C1 segment of cervical spinal cord (tissue), 14 donors: ENCODE data around the gene ST8SIA5.

ENCODE experiments used
- DNase-seq, 14 donors: peaks; one replicate each; lab custom pipeline; 2025; lab: John Stamatoyannopoulos, UW

ST8SIA5 gene

DNA sequence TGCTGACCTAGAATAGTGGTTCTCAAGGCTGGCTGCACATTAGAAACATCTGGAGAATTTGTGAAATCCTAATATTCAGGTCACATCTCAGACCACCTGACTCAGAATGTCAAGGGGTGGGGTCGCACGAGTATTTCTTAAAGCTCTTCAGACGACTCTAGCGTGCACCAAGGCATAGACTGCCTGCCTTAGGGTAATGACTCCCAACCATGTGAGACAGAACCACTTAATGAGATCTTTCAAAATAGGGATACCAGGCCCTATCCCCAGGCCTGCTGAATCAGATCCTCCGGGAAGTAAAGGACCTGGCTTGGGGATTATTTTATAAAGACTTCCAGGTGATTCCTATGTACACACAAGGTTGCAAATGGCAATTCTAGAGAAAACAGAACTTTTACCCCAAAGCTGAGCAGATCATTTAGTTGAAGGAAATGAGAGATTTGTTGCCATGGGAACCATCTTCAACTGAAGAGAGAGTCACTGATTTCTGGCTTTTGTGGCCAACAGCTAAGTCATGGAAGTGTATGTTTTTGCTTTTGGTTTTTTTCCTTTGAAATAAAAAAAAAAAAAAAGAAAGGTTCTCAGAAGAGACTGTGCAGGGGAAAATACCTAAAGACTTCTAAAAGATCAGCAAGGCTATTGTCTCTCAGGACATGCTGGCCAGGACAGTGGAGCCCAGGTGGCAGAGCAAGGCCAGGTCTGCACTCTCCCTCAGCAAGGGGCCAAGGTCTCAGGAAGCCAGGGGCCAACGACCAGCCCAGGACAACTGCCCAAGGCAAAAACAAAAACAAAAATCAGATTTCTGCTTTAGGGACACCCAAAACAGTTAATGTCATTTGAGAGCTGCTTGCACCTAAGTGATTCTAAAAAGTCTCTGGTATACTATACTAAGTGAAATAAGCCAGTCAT is 84.5 kb downstream of the ST8SIA5 start:
- no peak for DNase-seq

DNA sequence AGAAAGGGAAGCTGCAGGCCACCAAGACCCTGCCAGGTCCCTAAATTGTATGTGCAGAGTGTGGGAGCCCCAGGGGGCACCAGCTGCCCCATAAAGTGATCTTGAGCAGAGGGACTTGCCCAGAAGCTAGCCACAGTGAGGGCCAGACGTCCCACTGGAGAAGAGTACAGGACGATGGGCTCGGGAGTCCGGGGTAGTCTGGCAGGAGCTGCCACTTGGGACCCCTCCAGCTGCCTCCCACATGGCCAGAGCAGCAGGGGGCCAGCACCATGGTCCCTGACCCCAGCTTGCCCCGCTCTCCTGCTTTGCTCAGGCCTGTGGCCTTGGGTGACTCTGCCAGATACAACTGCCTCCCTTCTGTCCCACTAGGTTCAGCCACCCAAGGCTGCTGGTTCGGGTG is 88.2 kb downstream of the ST8SIA5 start:
- no peak for DNase-seq

DNA sequence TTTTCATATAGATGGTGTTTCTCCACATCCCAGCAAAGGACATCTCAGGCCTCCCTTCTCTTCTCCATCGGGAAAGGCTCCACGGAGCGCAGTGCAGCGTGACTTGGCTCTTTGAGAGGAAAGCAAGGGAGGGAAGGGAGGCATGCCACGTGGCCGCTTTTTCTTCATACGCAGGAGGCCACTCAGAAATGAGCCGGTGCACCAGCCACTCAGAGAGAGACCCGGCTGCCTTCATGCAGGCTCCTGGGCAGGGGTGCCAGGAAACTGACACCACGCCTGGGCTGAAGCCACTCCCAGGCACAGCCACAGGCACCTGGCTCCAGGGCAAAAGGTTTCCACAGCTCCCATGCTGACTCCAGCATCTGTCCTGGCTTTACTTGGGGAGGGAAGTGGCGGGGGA is 88.7 kb downstream of the ST8SIA5 start:
- DNase-seq, result peak in 1 of 14 donors; percentile 42

DNA sequence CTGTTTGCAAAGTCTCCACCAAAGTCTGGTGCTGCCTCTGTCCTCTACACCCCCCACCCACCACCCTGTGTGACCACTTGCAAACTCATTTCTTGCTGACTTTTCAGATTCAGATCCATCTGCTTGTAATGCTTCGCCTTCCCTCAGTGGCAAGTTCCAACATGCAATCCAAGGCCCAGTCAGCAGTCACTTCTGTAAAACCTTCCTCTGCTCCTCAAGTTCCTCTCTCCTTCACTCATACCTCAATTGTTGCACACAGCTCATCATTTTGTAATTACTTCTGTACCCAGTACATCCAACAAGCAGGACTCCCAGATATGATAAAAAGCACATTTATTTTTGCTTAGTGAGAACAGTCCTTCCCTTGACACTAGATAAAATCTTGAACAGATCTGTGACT is 93.3 kb downstream of the ST8SIA5 start:
- DNase-seq, result no peak

DNA sequence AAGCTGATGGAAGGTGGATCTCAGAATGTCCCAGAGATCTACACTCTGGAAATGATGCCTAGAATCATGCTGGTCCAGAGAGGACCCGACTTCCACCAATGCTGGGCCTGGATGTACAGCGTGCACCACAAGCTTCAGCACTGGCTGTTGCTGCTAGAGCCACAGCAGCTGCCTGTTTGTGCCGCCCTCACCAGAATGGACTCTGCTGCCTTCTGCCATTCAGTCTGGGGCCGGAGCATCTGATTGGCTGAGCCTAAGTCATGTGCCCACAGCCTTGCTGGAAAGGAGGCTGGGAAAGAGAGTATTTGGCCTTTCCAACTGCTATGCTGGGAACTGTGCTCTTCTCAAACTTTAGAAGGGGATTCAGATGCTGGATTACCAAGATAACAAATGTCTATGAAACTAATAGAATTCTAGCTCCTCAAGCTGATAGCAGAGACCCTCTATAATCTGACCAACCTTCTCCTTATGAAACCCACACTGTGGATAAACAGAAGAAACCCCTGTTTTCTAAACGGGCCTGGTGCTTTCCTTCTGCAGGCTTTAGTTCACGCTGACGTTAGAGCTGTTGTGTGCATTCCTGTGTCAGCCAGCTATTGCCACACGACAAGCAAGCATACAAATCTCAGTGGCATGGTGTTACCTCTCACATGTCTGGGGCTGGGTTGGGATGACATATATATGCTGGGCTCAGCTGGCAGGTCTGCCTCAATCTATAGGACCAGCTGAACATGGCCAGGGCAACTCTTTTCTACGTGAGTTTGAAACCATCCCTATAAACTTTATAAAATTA is 95.7 kb downstream of the ST8SIA5 start:
- peak in 13 of 14 donors; percentile 3 to 80 (median 71) for DNase-seq

DNA sequence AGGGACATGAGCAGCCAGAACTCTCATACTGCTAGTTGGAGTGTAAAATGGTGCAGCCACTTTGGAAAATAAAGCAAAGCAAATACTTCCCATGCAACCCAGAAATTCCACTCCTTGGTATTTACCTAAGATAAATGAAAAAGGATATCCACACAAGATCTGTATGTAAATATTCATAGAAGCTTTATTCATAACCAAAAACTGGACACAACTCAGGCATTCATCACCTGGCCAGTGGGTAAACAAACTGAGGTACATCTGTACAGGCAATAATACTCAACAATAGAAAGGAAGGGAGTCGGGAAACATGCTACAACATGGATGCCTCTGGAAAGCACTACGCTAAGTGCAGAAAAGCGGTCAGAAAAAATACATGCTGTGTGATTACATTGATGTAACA is 97.4 kb downstream of the ST8SIA5 start:
- DNase-seq, result no peak

- no peak for DNase-seq
These were observed 99.5 kb downstream of the ST8SIA5 start, which contains the start of gene LOXHD1 for GRCh38 chr18:46657115-46657955. Gene LOXHD1, minus strand, starts transcription at chr18:46657220. Its CDS starts 187 bp downstream, at chr18:46657033.

GRCh38 chr18:46656326-46657114 is 100.3 kb downstream of the ST8SIA5 start:
- DNase-seq, result no peak

- DNase-seq, result no peak
These were observed 104.5 kb downstream of the ST8SIA5 start for GRCh38 chr18:46652372-46652771.

GRCh38 chr18:46650681-46651080 is 106.2 kb downstream of the ST8SIA5 start:
- DNase-seq, result no peak

DNA sequence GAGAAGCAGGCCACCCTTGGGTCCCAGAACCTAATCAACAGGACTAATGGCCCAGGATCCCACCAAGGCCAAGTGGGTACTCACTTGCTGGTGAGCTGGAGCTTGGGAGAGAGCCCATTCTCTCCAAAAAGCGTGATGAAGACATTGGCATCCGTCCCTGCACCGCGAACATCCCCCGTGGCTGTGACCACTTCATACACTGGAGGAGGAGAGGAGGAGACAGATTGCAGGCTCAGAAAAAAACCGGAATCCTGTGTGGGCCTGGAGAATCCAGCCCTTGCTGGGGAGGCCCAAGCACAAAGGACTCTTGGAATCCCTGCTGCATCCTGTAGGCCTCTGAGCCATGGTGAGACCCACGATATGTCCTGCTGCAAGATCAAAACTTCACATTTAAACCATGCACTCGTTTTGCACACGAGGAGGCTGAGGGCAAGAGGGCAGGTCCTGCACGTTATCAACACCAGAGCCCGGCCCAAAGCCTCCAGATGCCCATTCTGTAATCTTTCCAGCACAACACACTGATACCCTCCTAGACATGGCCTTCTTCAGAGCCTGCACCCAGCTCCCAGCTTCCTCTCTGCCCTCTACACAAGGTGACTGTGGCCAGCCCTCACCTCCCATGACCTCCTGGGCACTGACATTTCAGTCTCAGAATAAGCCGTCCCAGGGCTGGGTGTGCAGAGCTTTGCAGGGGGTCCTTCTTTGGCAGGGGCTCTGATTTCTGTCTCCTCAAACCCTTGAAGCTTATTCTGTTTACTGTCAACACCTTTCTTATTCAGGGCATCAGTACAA is 107.6 kb downstream of the ST8SIA5 start:
- no peak for DNase-seq

- DNase-seq, result no peak
These were observed 110.4 kb downstream of the ST8SIA5 start for GRCh38 chr18:46646468-46646867.

DNA sequence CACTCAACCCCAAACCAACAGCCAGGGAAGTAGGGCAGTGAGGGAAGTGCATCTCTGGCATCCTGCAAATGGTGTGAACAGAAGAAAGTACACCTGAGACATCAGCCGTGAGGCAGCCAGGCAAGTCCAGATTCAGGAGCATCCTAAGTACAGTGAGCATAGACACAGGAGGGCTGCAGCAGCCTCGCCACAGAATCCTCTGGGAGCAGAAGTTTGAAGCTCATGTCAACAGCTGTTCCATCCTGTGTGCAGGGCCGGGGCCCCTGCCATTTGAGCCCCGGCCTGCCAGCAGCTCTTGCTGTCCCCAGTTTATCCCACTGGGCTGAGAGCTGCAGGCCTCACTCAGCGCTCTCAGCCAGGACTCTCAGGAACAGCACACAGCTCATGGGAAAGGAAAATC is 114.3 kb downstream of the ST8SIA5 start:
- DNase-seq, result no peak

DNA sequence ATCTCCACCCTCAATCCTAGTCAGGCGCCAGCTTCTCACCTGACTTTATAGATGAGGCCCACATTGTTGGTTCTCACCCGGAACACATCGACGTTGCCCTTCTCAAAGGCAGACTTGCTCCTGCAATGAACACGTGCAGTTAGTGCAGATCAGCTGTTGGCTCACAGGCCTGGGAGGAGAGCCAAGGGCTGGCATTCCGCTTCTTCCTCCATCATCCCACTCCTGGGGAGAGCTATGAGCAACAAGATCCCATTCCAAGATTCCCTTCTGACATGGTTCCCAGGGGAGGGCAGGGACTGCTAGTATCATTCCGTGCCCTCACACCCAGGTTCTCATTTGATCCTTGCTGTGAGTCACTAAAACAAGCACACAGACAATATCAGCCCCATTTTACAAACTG is 114.9 kb downstream of the ST8SIA5 start:
- no peak for DNase-seq

- no peak for DNase-seq
These were observed 117.5 kb downstream of the ST8SIA5 start for GRCh38 chr18:46639386-46639785.

GRCh38 chr18:46636040-46636630 is 120.7 kb downstream of the ST8SIA5 start:
- no peak for DNase-seq

DNA sequence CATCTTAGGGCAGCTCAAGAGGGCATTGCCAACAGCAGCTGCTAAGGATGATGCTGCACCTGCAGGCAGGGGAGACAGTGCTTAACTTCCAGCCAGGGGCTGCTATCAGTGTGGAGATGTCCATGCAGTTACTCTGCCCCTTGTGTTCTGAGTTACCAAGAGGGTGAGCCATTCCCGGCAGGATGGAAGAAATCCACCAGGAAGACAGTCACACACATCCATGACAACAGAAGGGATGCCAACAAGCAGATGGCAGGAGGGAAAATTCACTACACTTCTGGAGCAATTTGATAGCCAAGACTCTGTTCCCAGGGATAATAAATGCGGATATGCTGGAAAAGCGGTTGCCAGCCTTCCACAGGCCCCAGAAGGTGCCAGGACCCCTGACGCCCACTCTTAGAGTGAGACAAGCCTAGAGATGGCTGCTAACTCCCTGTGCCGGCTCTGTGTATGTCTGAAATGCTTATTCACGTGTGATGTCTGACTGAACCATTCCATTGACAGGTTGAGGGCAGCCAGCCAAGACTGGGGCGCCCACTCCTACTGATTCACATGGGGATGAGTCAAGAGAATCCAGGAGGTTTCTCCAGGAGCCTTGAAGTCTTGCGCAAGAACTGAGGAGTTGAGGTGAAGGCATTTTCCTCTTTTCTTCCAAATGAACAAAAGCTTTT is 124.3 kb downstream of the ST8SIA5 start:
- DNase-seq, result peak in 1 of 14 donors; percentile 21

GRCh38 chr18:46630991-46631390 is 125.9 kb downstream of the ST8SIA5 start:
- no peak for DNase-seq

GRCh38 chr18:46630160-46630559 is 126.7 kb downstream of the ST8SIA5 start:
- DNase-seq, result no peak
